Subcutaneous adipose tissue (tissue), 4 donors: ENCODE measurements around the gene HOXD3. TPM values are rescaled to one million over a fixed set of nuclear protein-coding genes. Genes with fewer than 3 reads are reported as not detected.

Experiments
- CTCF ChIP-seq: fragments of 450-650 bp; IDR thresholded peaks from one replicate; pipeline ENCODE4 v1.5.1; 2016; ENCODE audit warnings: low read depth, mild to moderate bottlenecking, control low read depth, antibody characterized with exemption, moderate library complexity
- total RNA-seq, 4 donors: library from RNA; depleted of rRNA; stranded (reverse); fragments of >200 nt; gene quantifications; one replicate each; pipeline ENCODE4 v1.1.0, GENCODE V29; 2016

HOXD3 gene
- total RNA-seq, 4 donors from 2014 or later: 1.3 to 23.0 (median 3.6) TPM

GRCh38 chr2:176146101-176146500, 11.0 kb upstream of the HOXD3 start:
- TF ChIP-seq CTCF: no peak

GRCh38 chr2:176146645-176147044, 10.5 kb upstream of the HOXD3 start:
- TF ChIP-seq CTCF: no peak

GRCh38 chr2:176147210-176147799, 9.8 kb upstream of the HOXD3 start:
- no peak for TF ChIP-seq CTCF

GRCh38 chr2:176147800-176148496, 9.2 kb upstream of the HOXD3 start:
- TF ChIP-seq CTCF: no peak

GRCh38 chr2:176148751-176149421, 8.2 kb upstream of the HOXD3 start:
- TF ChIP-seq CTCF: no peak

GRCh38 chr2:176149481-176149938, 7.6 kb upstream of the HOXD3 start:
- no peak for TF ChIP-seq CTCF

GRCh38 chr2:176149939-176150583, 7.0 kb upstream of the HOXD3 start:
- TF ChIP-seq CTCF: no peak
